SW 1271 (cell line): ENCODE results near the gene ACSL6.

Experiments
- DNase-seq, 2 experiments: peaks; one replicate each; lab custom pipeline; 2025; lab: John Stamatoyannopoulos, UW

The ACSL6 gene

DNA sequence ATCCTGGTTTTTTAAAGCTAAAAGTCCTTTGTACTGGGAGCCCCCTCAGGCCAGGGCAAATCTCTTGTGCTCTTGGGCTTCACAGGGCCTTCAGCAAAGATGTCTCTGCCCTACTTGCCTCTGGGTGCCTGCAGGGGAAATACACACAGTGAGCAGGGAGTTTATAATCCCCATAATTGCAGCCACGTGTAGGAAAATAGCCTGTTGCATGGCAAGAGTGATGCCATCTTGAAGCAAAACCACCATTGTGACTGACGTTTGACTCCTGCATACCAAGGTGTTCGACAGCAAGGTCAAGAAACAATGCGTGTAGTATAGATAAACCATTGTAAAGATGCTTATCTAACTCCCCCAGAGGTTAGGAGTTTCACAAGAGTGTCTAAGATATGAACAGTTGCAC, 37.6 kb upstream of the ACSL6 start:
- DNase-seq: no peak

DNA sequence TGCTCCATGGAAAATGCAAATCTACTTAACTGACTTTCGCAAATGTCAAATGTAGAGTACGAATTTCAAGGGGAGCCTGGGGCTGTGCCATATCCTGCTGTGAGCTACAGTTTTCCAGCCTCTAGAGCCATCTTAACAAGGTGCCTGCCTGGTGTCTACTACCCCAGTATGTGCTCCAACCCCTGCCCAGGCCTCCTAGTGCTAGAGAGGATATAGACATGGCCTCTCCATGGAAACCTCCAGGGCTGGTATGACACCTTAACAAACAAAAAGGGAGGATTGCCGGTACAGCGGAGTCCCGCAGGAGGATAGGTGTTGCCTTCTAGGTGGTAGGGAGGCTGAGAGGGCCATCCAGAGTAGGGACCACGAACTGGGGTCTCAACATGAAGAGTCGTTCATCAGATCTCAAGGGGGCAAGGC, 35.4 kb upstream of the ACSL6 start:
- DNase-seq: no peak

- DNase-seq: no peak
Observed at GRCh38 chr5:132044207-132044606, 32.7 kb upstream of the ACSL6 start.

- DNase-seq: no peak
Observed at GRCh38 chr5:132037353-132037752, 25.9 kb upstream of the ACSL6 start.

- DNase-seq: no peak
Observed at GRCh38 chr5:132033122-132033521, 21.7 kb upstream of the ACSL6 start.

GRCh38 chr5:132032196-132032595, 20.7 kb upstream of the ACSL6 start:
- DNase-seq: no peak

DNA sequence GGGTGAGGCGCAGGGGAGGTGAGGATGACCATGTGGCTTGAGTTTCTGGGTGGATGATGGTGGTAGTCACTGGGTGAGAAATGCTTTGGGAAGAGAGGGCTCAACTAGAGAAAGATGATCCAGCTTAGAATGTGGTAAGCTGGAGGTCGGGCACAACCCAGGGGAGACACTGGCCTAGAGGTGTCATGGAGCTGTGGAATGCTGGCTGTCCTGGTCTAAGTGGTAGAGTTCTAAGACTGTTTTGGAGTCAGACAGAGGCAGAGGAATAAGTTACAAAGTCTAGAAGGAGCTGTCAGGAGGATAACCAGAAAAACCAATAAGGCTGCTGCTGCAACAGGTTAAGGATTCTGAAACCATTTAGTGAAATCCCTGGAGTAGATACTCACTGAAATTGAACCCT, 19.2 kb upstream of the ACSL6 start:
- DNase-seq: no peak

- DNase-seq: no peak
Observed at GRCh38 chr5:132029609-132030330, 18.3 kb upstream of the ACSL6 start.

GRCh38 chr5:132027027-132027426, 15.6 kb upstream of the ACSL6 start:
- no peak for DNase-seq

GRCh38 chr5:132026516-132027008, 15.1 kb upstream of the ACSL6 start:
- DNase-seq: no peak

DNA sequence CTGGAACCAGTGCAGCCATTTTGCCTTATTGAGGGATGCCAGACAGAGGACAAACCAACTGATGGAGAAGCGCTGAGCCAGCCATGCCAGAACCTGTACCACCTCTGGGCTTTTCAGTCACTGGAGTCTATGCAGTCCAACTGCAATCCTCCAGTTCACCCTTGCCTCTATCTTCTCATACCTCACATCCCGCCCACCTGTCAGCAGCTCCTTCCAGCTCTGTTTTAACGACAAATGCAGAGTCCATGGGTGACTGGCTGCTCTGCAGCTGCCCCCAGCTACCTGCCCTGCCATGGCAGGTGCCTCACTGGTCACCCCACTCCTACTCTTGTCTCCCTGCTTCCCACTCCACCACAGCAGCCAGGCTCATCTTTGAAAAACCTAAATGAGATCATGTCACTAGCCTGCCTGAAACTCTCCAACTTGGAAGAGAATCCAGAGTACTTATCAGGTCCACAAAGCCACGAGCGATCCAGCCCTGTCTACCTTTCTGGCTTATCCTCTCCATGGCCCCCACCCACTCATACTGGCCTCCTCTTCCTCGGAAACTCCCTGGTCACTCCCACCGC, 14.0 kb upstream of the ACSL6 start:
- DNase-seq: no peak

DNA sequence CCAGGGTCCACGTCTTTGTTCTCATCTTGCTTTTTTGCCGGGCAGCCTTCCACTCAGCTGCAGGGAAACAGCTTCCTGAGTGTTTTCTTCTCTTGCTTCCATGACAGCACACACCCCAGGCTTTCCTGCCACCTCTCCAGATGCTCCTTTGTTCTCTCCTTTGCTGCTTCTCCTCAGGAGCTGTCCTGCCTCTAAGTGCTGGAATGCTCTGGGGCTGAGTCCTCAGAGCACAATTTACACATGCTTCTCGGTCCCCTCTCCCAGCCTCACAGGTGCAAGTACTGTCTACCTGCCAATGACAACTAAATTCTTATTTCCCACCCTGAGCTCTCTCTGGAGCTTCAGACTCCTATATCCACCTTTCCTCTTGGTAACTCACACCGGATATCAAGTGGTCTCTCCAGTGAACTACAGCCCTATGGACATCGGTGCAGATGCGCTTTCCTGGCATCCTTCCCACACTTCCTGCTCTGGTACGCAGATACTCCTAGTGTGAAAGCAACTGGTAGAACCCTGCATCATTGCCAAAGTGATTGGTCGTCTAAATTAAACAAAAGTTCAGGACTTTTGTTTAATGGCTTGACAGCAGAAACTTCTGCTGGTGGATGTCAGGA, 13.4 kb upstream of the ACSL6 start:
- no peak for DNase-seq

DNA sequence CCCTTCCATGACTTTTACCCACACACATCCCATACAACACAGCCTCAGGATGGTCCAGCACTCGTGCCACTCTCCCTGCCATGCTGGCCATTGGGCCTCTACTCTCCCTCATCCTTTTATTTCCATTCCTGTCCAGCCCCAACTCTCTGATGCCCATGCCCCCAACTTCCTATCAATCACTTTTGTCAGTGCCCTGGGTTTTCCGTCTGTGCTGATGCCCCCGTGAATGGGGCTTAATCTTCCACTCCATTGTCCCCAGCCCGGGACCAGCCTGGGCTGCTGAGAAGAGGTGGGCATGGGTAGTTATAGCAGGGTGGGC, 12.6 kb upstream of the ACSL6 start:
- DNase-seq: no peak

DNA sequence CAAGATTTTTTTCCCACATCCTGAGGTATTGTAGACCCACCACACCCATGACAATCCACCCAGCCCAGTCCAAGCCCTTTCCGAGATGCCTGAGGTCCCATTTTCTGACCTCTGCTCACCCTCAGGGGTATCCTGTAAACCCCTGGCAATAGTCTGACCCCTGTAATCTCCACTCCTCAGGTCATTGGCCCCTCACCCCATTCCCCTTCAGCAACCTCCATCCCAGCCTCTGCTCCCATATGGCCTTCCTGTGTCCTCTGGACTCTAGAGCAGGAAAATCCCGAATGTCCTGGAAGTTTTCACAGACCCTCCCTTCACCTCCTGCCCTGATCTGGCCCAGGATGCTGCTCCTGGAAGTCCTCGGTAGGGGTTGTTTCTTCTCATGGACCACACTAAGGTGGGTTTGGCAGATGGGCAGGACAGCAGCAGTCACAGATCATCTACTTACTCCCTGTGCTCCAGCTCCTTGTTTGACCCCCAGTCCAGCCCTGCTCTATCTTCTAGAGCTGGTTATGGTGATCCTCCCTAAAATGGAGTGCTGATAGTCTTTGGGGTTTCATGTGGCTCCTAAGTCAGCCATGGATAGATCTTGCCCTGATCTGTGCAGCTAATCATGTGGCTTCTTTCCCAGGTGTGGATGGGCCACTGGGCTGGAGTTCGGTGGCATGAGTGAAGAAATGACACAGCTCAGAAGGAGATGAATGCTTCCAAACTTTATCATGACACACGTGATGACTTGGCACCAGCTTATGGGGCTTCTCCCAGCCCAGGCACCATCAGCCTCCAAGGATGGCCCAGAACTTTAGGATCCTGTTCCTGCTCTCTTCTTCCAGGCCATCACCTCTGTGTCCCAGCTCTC, 12.0 kb upstream of the ACSL6 start:
- DNase-seq: no peak

GRCh38 chr5:132022737-132023136, 11.3 kb upstream of the ACSL6 start:
- DNase-seq: no peak

- DNase-seq: no peak
Observed at GRCh38 chr5:132021654-132022053, 10.2 kb upstream of the ACSL6 start.

- DNase-seq: no peak
Observed at GRCh38 chr5:132020568-132021339, 9.3 kb upstream of the ACSL6 start.

DNA sequence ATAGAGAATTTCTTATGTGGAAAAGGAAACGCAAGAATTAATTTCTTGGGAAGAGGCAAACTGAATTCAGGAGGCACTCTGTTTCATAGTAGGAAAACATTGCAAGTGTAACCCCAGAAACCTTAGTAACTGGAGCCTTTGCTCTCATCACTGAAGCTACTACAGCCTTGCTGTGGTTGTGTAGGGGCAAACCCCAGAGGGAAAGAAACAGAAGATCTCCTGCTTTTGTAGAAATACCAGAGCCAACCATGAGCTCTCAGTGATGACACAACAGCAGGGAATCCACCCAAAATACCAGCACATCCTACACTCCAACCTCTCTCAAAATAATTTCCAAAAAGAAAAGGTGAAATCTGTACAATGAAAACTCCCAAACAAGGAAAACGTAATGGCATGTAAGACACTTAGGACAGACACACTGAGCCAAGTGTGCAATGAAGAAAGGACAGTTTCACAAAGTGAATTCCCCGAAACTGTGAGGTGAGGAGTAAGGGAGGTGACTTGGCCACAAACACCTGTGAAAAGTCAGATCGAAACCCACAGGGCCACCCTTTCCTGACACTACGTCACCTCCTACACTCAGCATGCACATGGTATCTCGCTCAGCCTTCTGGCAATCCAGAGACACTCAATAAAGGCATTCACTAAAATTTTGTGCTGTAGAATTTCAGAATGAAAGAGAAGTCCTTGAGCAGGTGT, 8.5 kb upstream of the ACSL6 start:
- no peak for DNase-seq

DNA sequence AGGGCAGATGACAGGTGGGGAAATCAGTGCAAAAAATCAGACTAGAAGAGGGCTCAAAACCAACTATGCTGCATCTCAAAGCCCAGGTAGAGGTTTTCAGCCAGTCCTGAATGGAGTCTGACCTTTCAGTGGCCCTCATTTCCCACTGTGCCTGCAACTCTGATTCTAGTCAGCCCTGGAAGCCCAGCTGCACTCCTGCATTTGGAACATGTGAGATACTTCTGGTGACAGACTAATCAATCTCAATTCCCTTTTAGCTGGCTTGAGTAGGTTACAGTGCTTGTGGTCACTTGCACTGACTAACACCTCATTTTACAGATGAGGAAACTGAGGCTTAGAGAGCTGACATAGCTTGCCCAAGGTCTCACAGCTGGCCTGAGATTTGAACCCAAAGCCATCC, 7.9 kb upstream of the ACSL6 start:
- no peak for DNase-seq

DNA sequence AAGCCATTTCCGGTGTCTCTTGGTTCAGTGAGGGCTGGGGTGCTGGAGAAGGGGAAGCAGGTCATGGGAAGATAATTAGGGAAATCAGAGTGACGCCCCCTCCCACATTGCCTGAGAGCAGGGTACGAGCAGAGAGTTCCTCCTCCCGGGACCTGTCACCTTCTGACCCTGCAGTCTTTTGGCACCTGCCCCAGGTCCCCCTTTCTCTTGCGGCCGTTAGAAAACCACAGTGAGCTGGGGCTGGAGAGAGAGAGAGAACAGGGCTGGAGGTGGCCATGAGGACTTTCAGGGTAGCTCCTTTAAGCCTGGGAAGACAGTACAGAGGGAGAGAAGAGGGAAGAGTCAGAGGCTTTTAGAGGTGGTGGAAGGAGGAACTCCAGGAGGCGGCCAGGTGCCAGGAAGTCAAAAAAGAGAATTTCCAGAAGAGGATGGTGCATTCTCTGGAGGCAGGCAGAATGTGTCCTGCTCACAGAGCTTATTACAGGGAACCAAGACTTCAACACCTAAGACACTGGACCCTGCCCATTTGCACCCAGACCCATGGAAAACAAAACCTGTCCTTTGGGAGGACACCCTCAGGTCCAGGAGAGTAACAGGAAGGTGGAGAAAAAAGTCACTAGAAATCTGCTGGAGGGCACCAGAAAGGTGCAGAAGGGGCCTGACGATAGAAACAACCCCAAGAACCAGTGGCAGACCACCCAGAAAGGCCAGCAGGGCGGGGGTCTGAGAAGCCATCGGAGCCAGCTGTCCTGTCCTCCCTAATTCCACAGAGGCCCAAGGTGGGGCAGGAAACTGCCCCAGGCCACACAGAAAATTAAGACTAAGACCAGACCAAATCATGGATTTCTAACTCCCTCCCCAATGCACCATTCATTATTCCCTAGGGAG, 6.5 kb upstream of the ACSL6 start:
- no peak for DNase-seq
